IgD-negative memory B cell (primary cell): ENCODE measurements around the gene TSPAN5. TPM values are rescaled to one million over a fixed set of nuclear protein-coding genes. Genes with fewer than 3 reads are reported as not detected.
A peak's percentile ranks its signal among the peaks of the same experiment; 100 is the strongest.
"Not testable (repeated sequence)": the region's sequence is repeated elsewhere in the genome, so short reads cannot be mapped to it uniquely, and the experiment has no call there.

Source experiments
- H3K27ac Mint-ChIP-seq, 3 donors: one replicate each; pipeline ENCODE4 v1.8.0; 2020 to 2022; ENCODE audit warnings: mild to moderate bottlenecking in 3 of 3, mixed read lengths in 3 of 3, moderate library complexity in 1 of 3
- H3K27me3 Mint-ChIP-seq: one replicate; pipeline ENCODE4 v1.8.0; 2021; ENCODE audit warnings: mixed read lengths
- H3K36me3 Mint-ChIP-seq: one replicate; pipeline ENCODE4 v1.8.0; 2020; ENCODE audit warnings: mild to moderate bottlenecking, mixed read lengths
- H3K4me1 Mint-ChIP-seq, 3 donors: one replicate each; pipeline ENCODE4 v1.8.0; 2020 to 2022; ENCODE audit warnings: mixed read lengths in 3 of 3, mild to moderate bottlenecking in 1 of 3
- H3K4me3 Mint-ChIP-seq, 4 donors: one replicate each; pipeline ENCODE4 v1.8.0; 2020 to 2022; ENCODE audit warnings: mild to moderate bottlenecking in 4 of 4, mixed read lengths in 4 of 4, moderate library complexity in 3 of 4
- H3K9me3 Mint-ChIP-seq, 3 donors: one replicate each; pipeline ENCODE4 v1.8.0; 2020 to 2021; ENCODE audit warnings: mixed read lengths in 3 of 3, mild to moderate bottlenecking in 1 of 3
- polyA plus RNA-seq: library from polyadenylated mRNA; unstranded; fragments of 300-500 nt; fragmentation: Illumina TruSeq; gene quantifications from one replicate; pipeline ENCODE4 v1.2.3, GENCODE V29; 2021

The TSPAN5 gene
- polyA plus RNA-seq, 1 donor from 2014 or later = 7.6 TPM

GRCh38 chr4:98502031-98502430, 156.4 kb downstream of the TSPAN5 start:
- no peaks in the 10 kb centered on the region for H3K4me1 Mint-ChIP-seq
- no peak overlapping the region for H3K27ac Mint-ChIP-seq
- peaks cover 9% of the 10 kb centered on the region for H3K36me3 Mint-ChIP-seq
- H3K9me3 Mint-ChIP-seq = no peaks in the 10 kb centered on the region
- no peaks in the 10 kb centered on the region for H3K27me3 Mint-ChIP-seq
- H3K4me3 Mint-ChIP-seq = no peak overlapping the region

DNA sequence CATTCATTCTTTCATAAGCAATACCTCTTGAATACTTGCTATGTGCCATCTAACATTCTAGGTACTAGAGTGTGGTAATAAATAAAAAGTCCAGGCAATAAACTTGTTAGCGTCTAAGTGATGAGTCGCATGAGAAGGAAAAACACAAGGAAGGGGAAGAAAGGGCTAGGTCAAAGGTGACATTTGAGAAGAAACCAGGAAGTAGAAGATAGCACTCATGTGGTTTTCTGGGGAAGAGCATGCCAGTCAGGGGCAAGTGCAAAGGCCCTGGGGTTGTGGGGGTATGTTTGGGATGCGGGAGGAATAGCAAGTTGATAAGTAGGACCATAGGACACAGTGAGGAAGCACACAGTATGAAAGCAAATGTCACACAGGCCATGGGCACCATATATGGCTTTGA, 157.0 kb downstream of the TSPAN5 start:
- peaks cover 11% of the 10 kb centered on the region for H3K36me3 Mint-ChIP-seq
- no peaks in the 10 kb centered on the region for H3K9me3 Mint-ChIP-seq
- H3K4me3 Mint-ChIP-seq = no peak overlapping the region
- no peak overlapping the region for H3K27ac Mint-ChIP-seq
- no peaks in the 10 kb centered on the region for H3K4me1 Mint-ChIP-seq
- no peaks in the 10 kb centered on the region for H3K27me3 Mint-ChIP-seq

DNA sequence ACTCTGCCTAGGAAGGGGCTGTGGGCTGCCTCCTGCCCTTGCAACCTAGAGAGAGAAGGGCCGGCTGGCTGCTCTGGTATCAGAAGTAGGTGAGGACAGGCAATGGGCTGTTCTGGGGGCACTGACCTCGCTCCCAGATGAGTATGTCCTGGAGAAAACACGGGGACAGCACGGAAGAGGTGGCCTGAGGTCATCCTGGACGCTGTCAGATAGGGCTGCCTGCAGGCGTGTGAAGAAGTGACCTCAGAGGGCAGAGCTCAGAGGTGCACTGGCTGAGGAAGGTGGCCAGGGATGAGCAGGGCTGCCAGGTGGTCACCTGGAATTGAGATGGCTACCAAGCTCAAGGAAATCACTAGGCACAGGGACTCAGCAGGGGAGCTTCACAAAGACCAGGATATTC, 159.6 kb downstream of the TSPAN5 start:
- Mint-ChIP-seq H3K27me3 (no peaks in the 10 kb centered on the region), H3K36me3 (peaks cover 11% of the 10 kb centered on the region), H3K4me1 (peaks cover 0 to 3% (median 0%) of the 10 kb centered on the region in 3 donors), H3K9me3 (no peaks in the 10 kb centered on the region), H3K4me3 (no peak overlapping the region), H3K27ac (no peak overlapping the region)

- Mint-ChIP-seq H3K4me3 (no peak overlapping the region), H3K27me3 (no peaks in the 10 kb centered on the region), H3K27ac (no peak overlapping the region), H3K4me1 (peaks cover 0 to 3% (median 0%) of the 10 kb centered on the region in 3 donors), H3K9me3 (no peaks in the 10 kb centered on the region), H3K36me3 (peaks cover 4% of the 10 kb centered on the region)
Observed at GRCh38 chr4:98496152-98496845, 162.1 kb downstream of the TSPAN5 start.

DNA sequence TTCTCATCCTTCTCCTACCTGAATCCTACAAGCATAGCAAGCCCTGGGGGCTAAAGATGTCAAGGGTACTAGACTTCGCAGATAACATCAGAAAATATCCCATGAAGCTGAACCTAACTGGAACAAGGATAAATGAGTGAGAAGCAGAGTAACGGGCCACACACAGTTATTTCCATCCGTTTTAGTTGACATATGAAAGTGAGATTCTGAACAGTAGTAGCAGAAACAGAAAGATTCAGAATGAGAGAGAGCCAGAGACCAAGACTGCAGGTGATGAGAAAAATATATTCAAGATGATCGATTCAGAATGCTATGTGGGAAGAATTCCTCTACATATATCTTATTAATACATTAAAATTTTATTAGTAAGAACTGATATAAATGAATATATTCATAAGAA, 165.1 kb downstream of the TSPAN5 start:
- Mint-ChIP-seq H3K4me1 (peaks cover 0 to 3% (median 0%) of the 10 kb centered on the region in 3 donors), H3K27ac (no peak overlapping the region), H3K9me3 (no peaks in the 10 kb centered on the region), H3K27me3 (no peaks in the 10 kb centered on the region), H3K4me3 (no peak overlapping the region), H3K36me3 (peaks cover 5% of the 10 kb centered on the region)

- peak overlapping the region in 1 of 3 donors; percentile 74 for H3K27ac Mint-ChIP-seq
- H3K4me3 Mint-ChIP-seq = no peak overlapping the region
- H3K36me3 Mint-ChIP-seq = peaks cover 5% of the 10 kb centered on the region
- H3K4me1 Mint-ChIP-seq = peaks cover 0 to 6% (median 0%) of the 10 kb centered on the region in 3 donors
- no peaks in the 10 kb centered on the region for H3K27me3 Mint-ChIP-seq
- no peaks in the 10 kb centered on the region for H3K9me3 Mint-ChIP-seq
Observed at GRCh38 chr4:98491899-98492559, 166.4 kb downstream of the TSPAN5 start.

DNA sequence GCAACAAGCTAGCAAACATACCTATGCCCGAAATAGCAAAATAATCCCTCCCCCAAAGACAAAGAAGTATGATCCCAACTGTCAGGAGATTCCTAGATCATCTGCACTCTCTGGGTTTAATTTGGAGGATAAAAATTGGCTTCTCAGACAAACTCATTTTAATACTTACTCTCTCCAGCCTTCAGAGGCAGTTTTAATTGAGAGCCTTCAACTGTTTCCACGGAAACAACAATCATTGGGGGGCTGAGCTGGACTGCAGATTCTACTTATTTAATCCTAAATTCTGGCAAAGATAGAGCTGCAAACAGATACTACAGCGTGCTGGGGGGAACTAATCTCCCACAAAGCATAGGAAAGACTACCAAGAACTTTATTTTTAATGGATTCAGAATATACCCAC, 168.2 kb downstream of the TSPAN5 start:
- no peaks in the 10 kb centered on the region for H3K27me3 Mint-ChIP-seq
- no peak overlapping the region for H3K4me3 Mint-ChIP-seq
- no peaks in the 10 kb centered on the region for H3K9me3 Mint-ChIP-seq
- H3K36me3 Mint-ChIP-seq = peaks cover 3% of the 10 kb centered on the region
- H3K27ac Mint-ChIP-seq = no peak overlapping the region
- peaks cover 0 to 6% (median 0%) of the 10 kb centered on the region in 3 donors for H3K4me1 Mint-ChIP-seq

- peak overlapping the region in 1 of 4 donors; percentile 17 for H3K4me3 Mint-ChIP-seq
- H3K27me3 Mint-ChIP-seq = no peaks in the 10 kb centered on the region
- H3K36me3 Mint-ChIP-seq = peaks cover 11% of the 10 kb centered on the region
- H3K4me1 Mint-ChIP-seq = peaks cover 14 to 22% (median 18%) of the 10 kb centered on the region in 3 donors
- peak overlapping the region in 1 of 3 donors; percentile 7 for H3K27ac Mint-ChIP-seq
- no peaks in the 10 kb centered on the region for H3K9me3 Mint-ChIP-seq
Observed at GRCh38 chr4:98485816-98486345, 172.5 kb downstream of the TSPAN5 start.

DNA sequence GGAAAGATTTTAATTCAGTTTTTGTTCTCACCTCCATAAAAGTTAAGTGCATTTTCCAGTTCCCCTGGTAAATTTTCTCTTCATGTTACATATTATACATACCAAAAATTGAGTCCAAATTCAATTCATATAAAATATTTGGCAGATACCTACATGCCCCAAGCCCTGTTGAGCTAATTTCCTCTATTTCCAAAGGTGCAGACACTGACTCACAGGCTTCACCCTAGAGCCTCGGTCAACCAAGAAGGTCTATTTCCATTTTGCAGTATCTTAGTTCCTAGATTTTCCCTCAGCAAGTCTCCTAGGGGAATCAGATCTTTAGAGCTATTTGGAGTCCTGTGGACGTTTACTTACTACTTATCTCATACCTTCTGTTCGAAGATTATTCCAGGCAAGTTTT, 174.4 kb downstream of the TSPAN5 start:
- H3K27me3 Mint-ChIP-seq = no peaks in the 10 kb centered on the region
- H3K9me3 Mint-ChIP-seq = no peaks in the 10 kb centered on the region
- H3K4me1 Mint-ChIP-seq = peaks cover 14 to 22% (median 18%) of the 10 kb centered on the region in 3 donors
- no peak overlapping the region for H3K4me3 Mint-ChIP-seq
- H3K36me3 Mint-ChIP-seq = peaks cover 10% of the 10 kb centered on the region
- no peak overlapping the region for H3K27ac Mint-ChIP-seq

DNA sequence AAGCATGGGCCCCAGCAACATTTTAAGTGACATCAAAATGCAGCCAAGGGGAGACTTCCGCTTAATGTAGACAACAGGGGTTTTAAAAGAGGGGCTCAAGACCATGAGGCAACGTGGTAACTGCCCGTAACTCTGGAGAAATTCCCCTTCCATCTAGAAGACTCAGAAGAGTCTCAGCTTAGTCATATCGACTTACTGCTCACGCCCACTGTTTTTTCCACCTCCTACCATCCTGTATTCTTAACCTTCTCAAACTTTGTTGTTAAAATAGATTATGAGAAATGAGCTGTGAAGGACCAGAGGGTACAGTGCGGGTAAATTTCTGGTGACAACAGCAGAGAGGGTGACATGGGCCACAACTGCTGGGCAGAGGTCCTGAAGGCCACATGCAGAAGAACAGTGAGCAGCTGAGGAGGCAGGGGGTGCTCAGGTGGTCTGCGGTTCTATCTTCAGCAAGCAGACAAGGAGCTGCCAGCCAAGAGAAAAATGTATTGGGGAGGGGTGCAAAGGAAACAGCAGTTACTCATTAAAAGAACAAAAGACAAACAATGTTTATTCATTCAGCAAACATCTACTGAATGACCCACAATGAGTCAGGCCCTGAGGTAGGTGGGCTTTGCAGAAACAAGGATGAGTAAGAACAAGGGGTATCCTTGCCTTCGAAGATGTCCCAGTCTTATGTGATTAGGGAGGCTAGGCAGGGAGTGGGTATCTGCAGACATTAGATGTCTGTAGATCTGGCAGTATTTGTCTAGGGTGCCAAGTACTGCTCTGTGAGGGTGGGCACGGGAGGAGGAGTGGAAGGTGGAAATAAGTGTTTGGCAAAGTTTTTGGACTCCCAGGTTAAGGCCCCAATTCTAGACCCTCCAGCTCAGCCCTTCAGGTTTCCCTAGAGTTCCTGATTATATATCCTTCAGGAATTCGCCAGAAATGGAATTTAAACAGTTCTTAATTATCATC, 175.3 kb downstream of the TSPAN5 start:
- Mint-ChIP-seq H3K9me3 (no peaks in the 10 kb centered on the region), H3K4me1 (peaks cover 14 to 22% (median 18%) of the 10 kb centered on the region in 3 donors), H3K4me3 (no peak overlapping the region), H3K27me3 (no peaks in the 10 kb centered on the region), H3K27ac (peak overlapping the region in 1 of 3 donors; percentile 74), H3K36me3 (peaks cover 11% of the 10 kb centered on the region)

DNA sequence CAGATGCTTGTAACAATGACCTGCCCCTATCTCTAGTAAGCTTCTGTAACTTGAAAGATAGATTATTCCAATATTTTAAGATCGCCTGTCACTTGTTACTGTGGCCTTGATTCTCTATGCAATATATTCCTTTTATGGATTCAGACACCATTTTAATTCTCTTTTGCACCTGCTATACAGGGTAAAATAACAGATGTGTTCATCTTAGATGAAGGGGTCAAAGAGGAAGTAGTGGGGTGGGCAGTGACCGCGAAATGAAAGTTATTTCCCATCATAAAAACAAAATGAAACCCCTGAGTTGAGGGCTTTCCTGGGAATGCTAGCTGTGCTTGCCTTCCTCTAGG, 175.9 kb downstream of the TSPAN5 start:
- Mint-ChIP-seq H3K27me3 (no peaks in the 10 kb centered on the region), H3K36me3 (peaks cover 11% of the 10 kb centered on the region), H3K27ac (peak overlapping the region in 1 of 3 donors; percentile 74), H3K4me3 (no peak overlapping the region), H3K9me3 (no peaks in the 10 kb centered on the region), H3K4me1 (peaks cover 11 to 22% (median 18%) of the 10 kb centered on the region in 3 donors)

DNA sequence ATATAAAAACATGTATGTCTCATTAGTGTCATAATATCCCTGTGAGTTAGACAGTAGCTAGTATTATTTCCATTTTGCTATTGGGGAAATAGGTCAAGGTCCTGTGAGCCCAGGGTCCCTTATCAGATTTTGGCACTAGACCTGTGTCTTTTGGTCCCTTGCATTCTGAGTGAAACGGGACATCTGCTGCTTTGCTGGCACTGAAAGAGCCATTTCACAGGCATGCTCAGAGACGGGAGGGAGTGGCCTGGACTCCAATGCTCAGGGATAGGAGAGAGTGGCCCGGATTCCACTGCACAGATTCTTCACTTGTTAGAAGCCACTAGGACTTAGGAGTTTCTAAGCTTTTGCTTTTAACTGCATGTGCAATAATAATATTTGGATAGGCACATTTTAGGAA, 177.2 kb downstream of the TSPAN5 start:
- Mint-ChIP-seq H3K27ac (no peak overlapping the region), H3K4me1 (peaks cover 11 to 22% (median 19%) of the 10 kb centered on the region in 3 donors), H3K27me3 (no peaks in the 10 kb centered on the region), H3K36me3 (peaks cover 11% of the 10 kb centered on the region), H3K9me3 (peaks cover 0 to 1% (median 0%) of the 10 kb centered on the region in 3 donors), H3K4me3 (no peak overlapping the region)

DNA sequence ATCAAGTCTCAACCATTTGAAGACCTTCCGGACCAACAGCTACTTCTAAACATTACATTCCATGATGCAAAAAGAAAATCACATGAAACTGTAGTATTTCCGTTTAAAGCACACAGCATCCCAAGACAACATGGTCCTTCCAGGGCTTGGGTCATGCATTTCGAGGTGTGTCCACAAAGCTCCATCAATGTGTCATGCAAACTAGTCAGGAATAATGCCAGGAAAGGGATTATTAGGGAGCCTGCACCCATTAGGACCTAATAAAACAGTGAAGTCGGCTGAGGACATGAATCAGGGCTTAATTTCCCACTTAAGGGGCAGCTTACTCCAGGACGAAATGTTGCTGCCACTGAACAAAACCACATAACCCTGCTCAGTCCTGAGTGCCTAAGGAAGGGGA, 177.9 kb downstream of the TSPAN5 start:
- H3K36me3 Mint-ChIP-seq = peaks cover 12% of the 10 kb centered on the region
- H3K9me3 Mint-ChIP-seq = peaks cover 0 to 1% (median 0%) of the 10 kb centered on the region in 3 donors
- no peak overlapping the region for H3K4me3 Mint-ChIP-seq
- no peaks in the 10 kb centered on the region for H3K27me3 Mint-ChIP-seq
- H3K27ac Mint-ChIP-seq = no peak overlapping the region
- peaks cover 11 to 22% (median 19%) of the 10 kb centered on the region in 3 donors for H3K4me1 Mint-ChIP-seq

GRCh38 chr4:98479590-98479989, 178.8 kb downstream of the TSPAN5 start:
- Mint-ChIP-seq H3K4me1 (peaks cover 9 to 22% (median 19%) of the 10 kb centered on the region in 3 donors), H3K36me3 (peaks cover 12% of the 10 kb centered on the region)
- H3K4me3 Mint-ChIP-seq, H3K9me3 Mint-ChIP-seq, H3K27me3 Mint-ChIP-seq, H3K27ac Mint-ChIP-seq: not testable (repeated sequence)

GRCh38 chr4:98476891-98477290, 181.5 kb downstream of the TSPAN5 start:
- Mint-ChIP-seq H3K4me3 (no peak overlapping the region), H3K4me1 (peaks cover 0 to 2% (median 2%) of the 10 kb centered on the region in 3 donors), H3K9me3 (peaks cover 0 to 1% (median 0%) of the 10 kb centered on the region in 3 donors), H3K27me3 (no peaks in the 10 kb centered on the region), H3K36me3 (peaks cover 10% of the 10 kb centered on the region), H3K27ac (peak overlapping the region in 1 of 3 donors; percentile 72)
